GM12872 (cell line): ENCODE measurements around the gene MTR.

Experiments
- TF ChIP-seq, protein P1 (sequence below): IDR thresholded peaks from 3 replicates; pipeline ENCODE4 v1.5.1; 2011; ENCODE audit warnings: low read depth, mild to moderate bottlenecking, low read length, moderate library complexity; ENCODE audit not compliant: insufficient read depth

MTR gene

DNA sequence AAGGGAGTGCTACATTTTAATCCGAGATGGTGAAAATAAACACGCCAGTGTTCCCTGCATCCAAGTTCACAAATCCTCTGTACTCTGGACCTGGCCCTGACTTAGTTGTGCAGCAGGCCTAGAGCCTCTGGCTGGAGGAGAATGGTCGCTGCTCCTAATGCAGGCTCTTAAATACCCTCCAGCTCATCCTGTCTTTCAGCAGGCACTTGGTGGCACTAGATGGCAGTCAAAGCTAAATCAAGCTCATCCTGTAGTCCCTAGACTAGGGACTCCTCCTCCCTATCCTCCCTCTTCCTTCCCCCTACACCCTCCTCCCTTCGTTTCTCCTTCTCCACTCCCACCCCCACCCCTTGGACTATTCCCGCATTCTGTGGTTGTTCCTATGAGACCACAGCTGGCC is 41.6 kb upstream of the MTR start:
- TF ChIP-seq, protein P1, sequence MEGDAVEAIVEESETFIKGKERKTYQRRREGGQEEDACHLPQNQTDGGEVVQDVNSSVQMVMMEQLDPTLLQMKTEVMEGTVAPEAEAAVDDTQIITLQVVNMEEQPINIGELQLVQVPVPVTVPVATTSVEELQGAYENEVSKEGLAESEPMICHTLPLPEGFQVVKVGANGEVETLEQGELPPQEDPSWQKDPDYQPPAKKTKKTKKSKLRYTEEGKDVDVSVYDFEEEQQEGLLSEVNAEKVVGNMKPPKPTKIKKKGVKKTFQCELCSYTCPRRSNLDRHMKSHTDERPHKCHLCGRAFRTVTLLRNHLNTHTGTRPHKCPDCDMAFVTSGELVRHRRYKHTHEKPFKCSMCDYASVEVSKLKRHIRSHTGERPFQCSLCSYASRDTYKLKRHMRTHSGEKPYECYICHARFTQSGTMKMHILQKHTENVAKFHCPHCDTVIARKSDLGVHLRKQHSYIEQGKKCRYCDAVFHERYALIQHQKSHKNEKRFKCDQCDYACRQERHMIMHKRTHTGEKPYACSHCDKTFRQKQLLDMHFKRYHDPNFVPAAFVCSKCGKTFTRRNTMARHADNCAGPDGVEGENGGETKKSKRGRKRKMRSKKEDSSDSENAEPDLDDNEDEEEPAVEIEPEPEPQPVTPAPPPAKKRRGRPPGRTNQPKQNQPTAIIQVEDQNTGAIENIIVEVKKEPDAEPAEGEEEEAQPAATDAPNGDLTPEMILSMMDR, result peak; percentile 45; the same call in 1 of the 3 replicates

DNA sequence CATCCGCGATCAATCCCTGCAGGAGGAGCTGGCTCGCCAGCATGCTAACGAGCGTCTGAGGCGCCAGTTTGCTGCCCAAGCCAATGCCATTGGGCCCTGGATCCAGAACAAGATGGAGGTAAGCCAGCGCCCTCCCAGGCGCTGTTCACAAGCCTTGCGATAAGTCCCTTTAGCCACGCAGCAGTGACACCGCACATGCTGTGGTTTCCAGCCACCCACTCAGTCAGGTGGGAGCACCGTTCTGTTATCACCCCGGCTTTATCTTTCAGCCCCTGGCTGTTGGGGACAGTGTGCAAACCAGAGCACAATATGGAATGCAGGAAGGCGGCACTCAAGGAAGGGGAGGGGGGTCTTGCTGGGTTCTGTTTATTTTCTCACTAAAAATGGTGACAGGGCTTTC is 41.1 kb upstream of the MTR start:
- TF ChIP-seq, protein P1, result no peak

DNA sequence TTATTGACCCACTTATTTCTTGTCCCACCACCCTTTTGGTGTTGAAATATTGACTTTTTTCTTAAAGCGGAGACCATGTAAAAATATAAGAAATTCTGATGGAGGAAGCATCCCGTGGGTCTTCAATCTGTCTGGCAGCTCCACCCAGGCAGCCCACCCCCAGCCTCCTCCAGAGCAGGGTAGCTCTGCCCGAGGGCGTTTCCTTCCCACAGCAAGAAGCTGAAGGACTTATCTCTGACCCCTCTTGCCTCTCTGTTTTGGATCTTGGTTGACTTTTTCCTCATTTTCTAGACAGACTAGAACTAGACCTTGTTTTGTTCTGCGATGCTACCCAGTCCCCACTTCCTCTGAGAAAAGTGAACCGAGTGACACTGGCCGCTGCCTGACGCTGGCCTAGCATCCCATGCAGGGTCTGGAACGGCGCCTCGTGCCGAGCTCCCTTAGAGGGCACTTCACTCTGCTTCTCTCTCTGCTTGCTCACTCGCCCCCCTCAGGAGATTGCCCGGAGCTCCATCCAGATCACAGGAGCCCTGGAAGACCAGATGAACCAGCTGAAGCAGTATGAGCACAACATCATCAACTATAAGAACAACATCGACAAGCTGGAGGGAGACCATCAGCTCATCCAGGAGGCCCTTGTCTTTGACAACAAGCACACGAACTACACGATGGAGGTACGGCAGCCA is 40.4 kb upstream of the MTR start:
- TF ChIP-seq, protein P1, result no peak

DNA sequence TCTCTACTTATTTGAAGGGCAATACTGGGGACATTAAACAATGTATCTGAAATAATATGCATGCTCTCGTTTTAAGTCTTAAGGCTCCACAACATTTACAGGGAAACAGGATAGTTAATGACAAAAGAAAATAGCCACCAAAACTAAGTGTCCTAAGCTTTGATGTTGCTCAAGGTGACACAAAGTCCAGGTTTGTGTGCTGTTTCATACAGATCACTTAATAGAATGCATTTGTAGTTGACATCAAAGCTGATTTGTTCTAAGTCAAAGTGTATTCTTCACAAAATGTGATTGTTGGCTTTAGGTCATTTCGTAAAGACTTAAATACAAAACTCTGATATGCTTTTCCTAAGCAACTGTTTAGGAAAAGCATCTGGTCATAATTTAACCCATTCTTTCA is 37.5 kb upstream of the MTR start:
- TF ChIP-seq, protein P1, result no peak

DNA sequence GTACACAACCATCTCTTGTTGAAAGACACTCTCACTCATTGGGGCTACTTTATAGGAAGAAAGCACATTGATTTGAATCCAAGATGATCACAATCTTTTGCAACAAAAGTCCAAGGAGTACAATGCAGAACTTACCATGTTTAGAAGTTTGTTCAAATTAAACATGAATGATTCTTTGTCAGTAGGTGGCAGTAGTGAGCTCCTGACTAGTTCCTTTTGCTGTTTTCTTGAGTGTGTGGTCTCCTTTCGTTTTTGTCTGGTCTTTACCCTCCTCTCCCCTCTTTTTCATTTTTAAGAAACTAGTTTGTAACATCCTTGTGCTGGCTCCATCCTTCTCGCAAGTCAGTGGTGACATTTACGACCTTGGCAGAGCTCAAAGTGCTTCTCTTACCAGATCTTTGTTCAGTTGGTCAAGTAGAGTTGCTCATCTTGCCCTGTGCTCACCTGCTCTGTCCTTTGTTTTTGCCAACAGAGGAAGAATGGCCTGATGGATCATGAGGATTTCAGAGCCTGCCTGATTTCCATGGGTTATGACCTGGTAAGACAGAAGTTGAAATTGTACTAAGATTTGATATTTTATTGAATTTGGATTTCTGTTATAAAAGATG is 35.7 kb upstream of the MTR start:
- TF ChIP-seq, protein P1, result peak; percentile 81

DNA sequence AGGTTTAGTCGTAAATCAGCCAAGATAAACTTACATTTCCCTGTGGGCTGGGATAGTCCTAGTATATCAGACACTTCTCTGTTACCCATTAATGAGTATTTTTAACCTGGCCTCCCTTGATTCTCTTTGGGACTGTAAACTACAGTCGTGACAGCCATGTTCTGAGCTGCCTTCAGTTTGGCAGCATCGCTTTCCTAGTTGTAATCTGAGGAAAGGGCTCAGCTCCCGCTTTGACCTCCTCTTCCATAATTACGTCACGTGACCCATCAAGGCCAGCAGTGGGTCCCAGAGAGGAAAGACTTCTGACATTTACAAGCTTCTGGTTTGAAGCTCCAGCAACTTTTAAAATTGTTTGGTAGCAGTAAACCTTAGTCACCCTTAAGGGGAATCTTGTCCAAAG is 34.6 kb upstream of the MTR start:
- TF ChIP-seq, protein P1, result no peak

DNA sequence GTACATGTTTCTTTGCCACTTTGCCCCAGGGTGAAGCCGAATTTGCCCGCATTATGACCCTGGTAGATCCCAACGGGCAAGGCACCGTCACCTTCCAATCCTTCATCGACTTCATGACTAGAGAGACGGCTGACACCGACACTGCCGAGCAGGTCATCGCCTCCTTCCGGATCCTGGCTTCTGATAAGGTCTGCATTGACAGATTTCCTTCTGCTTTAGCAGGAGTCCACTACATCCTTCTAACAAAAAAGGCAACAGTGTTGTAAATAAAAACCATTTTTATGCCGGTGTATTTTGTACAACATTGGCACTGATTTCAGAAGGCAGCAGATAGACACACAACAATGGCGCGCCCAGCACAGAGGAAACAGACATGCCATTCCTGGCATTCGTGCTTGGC is 34.1 kb upstream of the MTR start:
- TF ChIP-seq, protein P1, result no peak
